ENCODE measurements around the gene OLFM2. TPM values are rescaled to one million over a fixed set of nuclear protein-coding genes. Genes with fewer than 3 reads are reported as not detected.

Gene OLFM2
- total RNA-seq, 1 donor from 2014 or later = 80.5 TPM

- peak; percentile 85 for DNase-seq
Measured at GRCh38 chr19:9827289-9828238, 108.8 kb downstream of the OLFM2 start, which contains the start of gene UBL5. Gene UBL5 (plus strand): TSS chr19:9827918. CDS start chr19:9828338, 420 bp downstream.

- DNase-seq = no peak
Measured at GRCh38 chr19:9823816-9824215, 112.5 kb downstream of the OLFM2 start.

GRCh38 chr19:9820034-9820433, 116.3 kb downstream of the OLFM2 start:
- DNase-seq = peak; percentile 47

- no peak for DNase-seq
Measured at GRCh38 chr19:9819596-9819909, 116.8 kb downstream of the OLFM2 start.

- peak; percentile 100 for DNase-seq
Measured at GRCh38 chr19:9818734-9819595, 117.3 kb downstream of the OLFM2 start, which contains the start of gene FBXL12. Gene FBXL12 (minus strand): TSS chr19:9819079. CDS start chr19:9818813, 266 bp downstream.

GRCh38 chr19:9818175-9818733, 118.1 kb downstream of the OLFM2 start:
- DNase-seq = no peak

GRCh38 chr19:9811139-9811538, 125.2 kb downstream of the OLFM2 start:
- DNase-seq = no peak

GRCh38 chr19:9808855-9809824, 127.2 kb downstream of the OLFM2 start:
- no peak for DNase-seq

- DNase-seq = no peak
Measured at GRCh38 chr19:9806803-9807202, 129.5 kb downstream of the OLFM2 start.

Small RNA genes lying within 50 kb of the gene (small RNA-seq; reads per million reads assigned to genes)
- gene RF00156 (ENCODE audit: low replicate concordance) = not detected

Other genes with a start within 250 kb of the OLFM2 start
- 16.8 TPM for gene ZNF846, start 167.8 kb downstream of the OLFM2 start, total RNA-seq
- 10.4 TPM for gene FBXL12, start 117.4 kb downstream of the OLFM2 start, total RNA-seq
- gene UBL5, start 108.6 kb downstream of the OLFM2 start, total RNA-seq = 125 TPM
- 35.6 TPM for gene PIN1, start 101.2 kb downstream of the OLFM2 start, total RNA-seq
- 51.3 TPM for gene COL5A3, start 74.0 kb upstream of the OLFM2 start, total RNA-seq
- gene RDH8, start 77.0 kb upstream of the OLFM2 start, total RNA-seq = not detected
- 9.6 TPM for gene SHFL, start 149.8 kb upstream of the OLFM2 start, total RNA-seq
- 0.99 TPM for gene ANGPTL6, start 166.2 kb upstream of the OLFM2 start, total RNA-seq
- gene PPAN, start 169.8 kb upstream of the OLFM2 start, total RNA-seq = 15.7 TPM
- 3.0 TPM for gene P2RY11, start 175.2 kb upstream of the OLFM2 start, total RNA-seq
- 151 TPM for gene EIF3G, start 183.4 kb upstream of the OLFM2 start, total RNA-seq

All from skin of body (tissue), 3 donors.